Esophagus mucosa (tissue), 1 donor: ENCODE results near the gene ECE1. TPM values are rescaled to one million over a fixed set of nuclear protein-coding genes. Genes with fewer than 3 reads are reported as not detected.

Source experiments
- ATAC-seq: fragments of 200-7000 bp; cut with Tn5 transposase; one replicate; pipeline ENCODE4 v1.9.1; 2020
- total RNA-seq: library from RNA; stranded (reverse); gene quantifications from one replicate; pipeline ENCODE4 v1.2.4, GENCODE V29; 2023
- donor health status: DM: yes; HTN: yes; CAD: no.

Gene ECE1
- total RNA-seq, 1 donor from 2014 or later: 18.2 TPM

DNA sequence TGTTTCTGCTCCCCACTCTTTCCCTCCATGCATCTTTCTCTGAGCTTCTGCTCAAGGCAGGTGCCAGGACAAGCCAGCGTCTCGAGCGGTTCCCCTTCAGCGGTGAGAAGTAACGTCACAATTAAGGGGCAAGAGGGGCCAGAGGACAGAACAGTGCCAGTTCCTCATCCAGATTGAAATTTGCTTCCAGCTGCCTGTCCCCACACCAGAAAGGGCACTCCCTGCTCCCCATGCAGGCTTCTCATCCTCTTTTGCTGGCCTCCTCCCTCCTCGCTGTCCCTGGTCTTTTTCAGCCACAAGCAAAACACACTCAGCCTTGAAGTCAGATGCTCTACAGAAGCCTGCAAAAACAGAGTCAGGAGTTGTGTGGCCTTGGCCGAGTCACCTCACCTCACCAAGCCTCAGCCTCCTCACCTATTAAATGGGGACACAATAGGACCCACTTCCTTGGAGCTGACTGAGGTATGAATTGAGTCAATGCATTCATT lies 35.0 kb upstream of the ECE1 start:
- no peak for ATAC-seq

DNA sequence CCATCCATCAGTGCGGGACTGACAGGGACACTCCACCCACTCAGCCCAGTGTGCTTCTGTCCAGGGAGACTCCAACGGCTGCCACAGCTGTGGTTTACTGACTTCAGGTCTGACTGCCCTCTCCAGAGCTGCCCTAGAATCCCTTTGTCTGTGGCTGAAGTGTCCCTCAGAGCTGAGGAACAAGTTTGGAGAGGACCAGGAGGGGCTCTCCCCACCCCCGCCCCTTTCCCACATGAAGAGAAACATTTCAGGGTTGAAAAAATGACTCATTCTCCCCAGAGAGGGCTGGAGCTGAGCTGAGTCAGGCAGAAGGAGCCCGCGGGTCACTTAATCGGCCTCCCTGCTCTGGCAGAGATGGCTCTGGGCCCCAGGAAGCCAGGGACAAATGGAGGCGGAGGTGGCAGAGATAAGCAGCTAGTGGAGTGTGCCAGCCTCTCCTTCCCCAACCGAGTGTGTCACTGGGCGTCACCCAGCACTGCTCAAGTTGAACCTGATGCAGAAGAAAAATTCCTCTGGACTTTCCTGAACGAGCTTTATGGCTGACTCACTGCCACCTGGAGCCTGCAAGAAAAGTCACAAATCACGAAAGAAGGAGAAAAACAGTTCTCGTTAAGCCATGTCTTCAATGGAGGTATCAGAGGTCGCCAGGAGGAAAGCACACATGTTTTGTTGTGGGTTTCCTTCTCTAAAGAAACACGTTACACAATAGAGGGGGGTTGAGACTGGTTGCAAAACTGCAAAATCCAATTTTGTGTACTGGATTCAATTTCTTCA lies 34.3 kb upstream of the ECE1 start:
- peak; percentile 82 for ATAC-seq

DNA sequence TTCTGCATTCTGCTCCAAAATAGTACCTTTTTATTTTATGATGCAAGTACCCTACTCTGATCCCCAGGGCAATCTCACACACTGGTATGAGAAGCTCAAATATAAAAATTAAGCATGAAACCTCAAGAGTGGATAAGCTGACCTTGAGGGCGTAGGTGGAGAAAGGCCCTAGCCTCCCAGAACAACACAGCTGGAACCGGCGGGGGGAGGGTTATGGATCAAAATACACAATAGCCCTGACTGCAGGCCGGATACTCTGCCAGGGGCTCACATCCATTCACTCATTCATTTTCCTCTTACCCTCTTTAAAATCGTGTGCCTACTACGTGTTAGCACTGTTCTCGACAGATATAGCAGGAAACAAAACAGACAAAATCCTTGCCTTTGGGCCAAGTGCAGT lies 32.8 kb upstream of the ECE1 start:
- no peak for ATAC-seq

DNA sequence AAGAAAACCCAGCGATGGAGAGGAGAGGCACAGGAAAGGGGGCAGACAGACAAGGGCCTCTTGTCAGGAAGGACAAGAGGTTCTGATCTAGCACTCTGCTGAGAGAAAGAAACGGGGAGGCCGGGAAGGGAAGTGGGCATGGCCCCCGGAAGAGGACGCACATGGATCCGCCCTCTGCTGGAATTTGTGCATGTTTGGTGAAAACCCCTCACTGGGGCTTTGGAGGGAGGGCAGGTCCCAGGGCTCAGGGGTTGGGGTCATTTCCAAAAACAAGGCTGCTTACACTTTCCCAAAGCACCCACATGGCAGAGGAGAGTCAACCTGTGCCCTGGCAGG lies 32.4 kb upstream of the ECE1 start:
- no peak for ATAC-seq

DNA sequence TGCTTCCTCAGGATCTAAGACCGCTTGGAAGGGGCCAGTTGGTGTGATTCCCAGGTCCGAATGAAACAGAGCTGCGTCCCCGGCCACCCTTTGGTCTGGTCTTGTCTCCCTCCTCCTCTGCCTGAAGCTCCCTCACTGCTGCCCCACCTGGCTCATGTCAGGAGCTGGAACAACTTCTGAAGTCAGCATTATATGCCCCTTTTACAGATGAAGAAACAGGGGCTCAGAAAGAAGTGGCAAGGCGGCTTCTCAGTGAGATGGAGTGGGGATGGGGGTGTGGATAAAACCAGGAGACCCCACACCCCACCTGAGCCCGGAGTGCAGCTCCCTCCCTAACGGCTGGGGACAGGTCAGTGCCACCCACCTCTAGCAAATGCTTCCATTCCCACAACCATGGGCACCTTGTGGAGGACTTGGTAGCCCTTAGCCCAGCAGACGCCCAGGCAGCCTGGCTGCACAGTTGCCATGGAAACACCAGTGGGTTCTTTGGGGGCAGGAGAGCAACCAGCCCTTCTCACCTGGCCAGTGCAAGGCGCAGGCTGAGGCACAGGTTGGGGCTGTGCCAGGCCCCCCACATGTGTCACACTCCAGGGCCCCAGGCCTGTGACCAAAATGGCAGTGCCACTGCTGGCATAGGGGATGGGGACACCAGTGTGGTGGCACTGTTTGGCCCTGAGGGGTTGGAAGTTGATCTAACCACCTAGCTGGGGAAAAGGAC lies 31.9 kb upstream of the ECE1 start:
- ATAC-seq: no peak

DNA sequence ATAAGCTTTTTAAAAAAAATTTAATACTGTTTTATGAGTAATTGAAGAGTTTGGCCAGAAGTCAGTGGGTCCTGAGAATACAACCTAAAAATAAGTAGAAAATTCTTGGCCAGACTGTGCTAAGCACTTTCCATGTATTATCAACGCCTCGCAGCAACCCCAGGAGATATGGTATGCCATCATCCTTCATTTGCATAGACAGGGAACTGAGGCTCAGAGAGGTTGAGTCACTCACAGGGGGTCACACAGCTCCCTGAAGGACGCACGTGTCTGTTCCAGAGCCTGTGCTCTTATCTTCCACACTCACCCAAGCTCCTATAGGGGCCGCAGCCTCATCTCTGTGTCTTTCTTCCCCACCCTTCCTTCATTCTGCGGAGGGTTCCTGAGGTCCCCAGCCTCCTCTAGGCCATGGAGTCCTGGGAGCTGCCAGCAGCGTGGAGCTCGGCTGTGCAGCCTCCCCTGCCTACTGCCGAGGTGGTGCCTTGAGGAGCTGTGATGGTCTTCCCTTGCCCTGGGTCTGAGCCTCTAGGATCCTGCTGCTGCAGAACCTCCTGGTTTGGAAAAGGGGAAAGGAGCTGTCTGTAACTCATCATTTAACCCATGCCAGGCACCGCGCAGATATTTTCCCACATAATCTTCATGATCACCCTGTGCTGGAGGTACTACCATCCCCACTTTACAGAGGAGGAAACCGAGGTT lies 30.3 kb upstream of the ECE1 start:
- no peak for ATAC-seq

DNA sequence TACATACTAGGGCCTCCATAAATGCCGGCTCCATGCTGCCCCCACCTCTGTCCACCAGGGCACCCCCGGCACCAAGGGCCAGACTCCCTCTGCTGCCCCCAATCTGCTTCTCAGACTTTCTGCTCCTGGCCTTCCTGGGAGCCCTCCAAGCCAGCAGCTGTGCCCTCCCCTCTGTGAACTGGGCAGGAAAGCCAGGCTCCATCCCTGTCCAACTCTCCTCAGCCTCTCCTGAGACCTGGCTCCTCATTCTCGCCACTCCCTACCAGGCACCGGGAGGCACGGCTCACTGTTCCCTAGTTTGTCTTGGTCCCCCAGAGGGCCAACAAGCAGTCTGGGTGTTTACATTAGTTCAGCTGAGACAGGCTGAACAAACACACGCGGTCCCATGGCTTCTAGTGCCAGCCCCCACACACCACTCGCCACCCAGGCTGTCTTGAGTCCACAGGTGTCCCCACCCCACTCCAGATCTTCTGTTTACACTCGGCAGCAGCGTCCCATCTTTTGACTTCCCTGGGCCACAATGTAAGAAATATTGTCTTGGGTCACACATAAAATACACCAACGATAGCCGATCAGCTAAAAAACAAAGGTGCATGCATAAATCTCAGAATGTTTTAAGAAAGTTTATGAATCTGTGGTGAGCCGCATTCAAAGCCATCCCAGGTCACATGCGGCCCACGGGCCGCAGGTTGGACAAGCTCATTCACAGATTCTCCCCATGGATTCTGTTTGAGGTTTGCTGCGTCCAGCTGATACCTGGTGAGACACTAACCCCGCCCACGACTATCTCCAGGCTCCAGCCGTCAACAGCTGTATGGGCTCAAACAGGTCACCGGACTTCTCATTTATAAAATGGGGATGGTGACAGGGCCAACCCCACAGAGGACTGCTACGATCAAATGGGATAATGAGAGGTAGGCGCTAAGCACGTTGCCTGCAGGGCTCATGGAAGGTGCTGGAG lies 29.5 kb upstream of the ECE1 start:
- no peak for ATAC-seq

DNA sequence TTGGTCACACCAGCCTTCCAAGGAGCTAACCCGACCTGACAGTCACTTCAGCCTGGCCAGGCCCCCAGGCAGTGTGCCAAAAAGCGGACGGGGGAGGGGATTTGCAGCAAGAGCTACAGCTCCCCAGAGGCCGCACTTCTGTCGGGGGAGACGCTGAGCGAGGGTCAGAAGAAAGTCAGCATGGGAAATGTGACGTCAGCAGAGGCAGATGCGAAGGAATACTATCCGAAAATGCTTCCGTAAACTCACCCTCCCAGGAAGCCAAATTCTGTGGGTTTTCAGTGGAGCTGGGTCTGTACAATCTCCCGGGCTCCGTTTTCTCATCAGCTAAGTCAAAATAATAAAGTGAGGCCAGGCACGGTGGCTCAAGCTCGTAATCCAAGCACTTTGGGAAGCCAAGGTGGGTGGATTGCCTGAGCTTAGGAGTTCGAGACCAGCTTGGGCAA lies 28.5 kb upstream of the ECE1 start:
- no peak for ATAC-seq

DNA sequence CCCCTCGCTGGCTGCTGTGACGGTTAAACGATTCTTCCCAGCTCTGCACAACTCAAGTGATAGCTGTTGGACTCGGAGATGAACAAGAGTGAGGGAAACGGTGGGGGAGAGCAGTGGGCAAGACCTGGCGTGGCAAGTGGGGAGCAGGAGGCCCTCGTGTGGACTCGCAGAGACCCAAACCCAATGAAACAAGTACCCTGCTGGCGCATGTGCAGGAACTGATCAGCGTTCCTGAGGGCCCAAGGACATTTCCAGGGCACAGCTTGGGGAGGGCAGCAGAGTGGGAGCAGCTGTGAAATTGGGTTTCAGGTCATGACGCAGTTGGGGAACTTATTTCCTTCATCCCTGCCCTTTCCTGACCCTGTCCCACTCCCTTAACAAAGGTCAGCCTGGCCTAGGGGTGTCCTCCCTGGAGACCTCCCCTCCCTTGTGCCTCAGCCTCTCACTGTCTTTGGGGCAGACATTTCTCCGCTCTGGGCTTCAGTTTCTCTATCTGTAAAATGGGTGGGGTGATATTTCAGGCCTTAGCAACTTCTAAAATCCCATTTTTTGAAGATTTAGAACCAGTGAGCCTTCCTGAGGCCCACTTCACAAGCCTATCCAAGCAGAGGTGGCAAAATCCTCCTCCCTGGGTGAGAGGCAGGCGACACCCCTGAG lies 27.9 kb upstream of the ECE1 start:
- ATAC-seq: no peak

DNA sequence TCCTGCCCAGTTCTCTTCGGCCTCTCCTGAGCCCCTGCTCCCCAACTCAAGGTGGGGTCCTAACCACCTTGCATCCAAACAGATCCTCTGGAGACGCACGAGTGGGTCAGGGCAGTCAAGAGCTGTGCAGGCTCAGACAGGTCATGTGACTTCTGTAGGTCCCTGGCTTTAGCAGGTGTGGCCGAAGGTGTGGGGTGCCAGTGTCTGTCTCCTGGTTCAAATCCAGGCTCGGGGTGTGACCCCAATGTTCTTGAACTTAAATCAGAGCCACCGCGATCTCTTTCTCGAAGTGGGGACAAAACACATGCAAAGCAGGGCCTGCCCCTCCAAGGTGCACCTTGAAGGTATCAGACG lies 27.4 kb upstream of the ECE1 start:
- no peak for ATAC-seq

DNA sequence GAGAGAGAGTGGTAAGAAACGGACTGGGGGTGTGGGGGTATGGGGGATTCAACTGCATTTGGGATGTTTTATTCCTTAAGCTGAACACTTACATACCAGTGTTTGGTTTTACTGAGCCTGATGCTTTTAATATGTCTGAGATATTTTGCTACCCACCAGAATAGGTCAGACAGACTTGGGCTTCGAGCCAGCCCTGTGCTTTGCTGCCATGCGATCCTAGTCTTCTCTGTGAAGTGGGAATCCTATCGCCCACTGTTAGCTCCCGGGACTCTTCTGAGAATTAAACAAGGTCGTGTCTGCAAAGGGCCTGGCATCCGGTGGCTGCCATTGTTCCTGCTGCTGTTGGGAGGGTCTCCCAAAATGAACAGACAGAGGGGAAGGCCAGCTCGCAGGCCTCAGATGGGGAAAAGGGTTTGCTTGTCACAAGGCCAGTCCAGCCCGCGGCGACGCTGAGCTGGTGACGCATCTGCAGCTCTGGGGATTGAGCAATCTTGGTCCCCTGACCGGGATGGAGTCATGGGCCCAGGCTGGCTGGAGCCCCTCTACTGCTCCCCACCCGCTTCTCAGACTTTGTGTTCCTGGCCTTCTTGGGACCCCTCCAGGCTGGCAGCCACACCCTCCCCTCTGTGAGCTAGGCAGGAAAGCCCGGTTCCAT lies 26.9 kb upstream of the ECE1 start:
- ATAC-seq: no peak

DNA sequence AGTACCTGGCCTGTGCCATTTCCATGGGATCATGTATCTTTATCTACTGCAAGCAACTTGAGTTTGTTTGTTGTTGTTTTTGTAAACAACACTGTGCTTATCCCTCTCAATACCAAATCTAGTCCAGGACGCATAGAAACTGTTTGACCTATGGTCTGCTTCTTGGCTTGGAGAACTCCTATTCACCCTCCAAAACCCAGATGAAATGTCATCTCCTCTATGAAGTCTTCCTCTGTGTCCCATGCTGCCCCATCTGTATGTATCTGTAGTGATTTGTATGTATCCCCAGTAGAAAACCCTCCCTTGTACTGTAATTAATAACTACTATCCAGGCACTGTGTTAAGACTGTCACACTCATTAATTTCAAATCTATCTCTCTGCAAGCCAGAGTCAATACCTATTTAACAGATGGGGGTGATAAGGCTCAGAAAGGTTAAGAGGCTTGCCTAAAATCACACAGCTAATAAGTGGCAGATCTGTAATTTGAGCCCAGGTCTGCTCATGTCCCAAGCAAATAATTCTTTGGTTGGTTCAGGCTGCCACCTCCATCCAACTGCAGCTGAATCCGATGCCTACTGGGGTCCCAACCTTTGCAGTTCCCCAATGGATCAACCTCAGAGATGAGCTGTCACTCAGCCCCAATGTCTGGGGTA lies 24.6 kb upstream of the ECE1 start:
- no peak for ATAC-seq

DNA sequence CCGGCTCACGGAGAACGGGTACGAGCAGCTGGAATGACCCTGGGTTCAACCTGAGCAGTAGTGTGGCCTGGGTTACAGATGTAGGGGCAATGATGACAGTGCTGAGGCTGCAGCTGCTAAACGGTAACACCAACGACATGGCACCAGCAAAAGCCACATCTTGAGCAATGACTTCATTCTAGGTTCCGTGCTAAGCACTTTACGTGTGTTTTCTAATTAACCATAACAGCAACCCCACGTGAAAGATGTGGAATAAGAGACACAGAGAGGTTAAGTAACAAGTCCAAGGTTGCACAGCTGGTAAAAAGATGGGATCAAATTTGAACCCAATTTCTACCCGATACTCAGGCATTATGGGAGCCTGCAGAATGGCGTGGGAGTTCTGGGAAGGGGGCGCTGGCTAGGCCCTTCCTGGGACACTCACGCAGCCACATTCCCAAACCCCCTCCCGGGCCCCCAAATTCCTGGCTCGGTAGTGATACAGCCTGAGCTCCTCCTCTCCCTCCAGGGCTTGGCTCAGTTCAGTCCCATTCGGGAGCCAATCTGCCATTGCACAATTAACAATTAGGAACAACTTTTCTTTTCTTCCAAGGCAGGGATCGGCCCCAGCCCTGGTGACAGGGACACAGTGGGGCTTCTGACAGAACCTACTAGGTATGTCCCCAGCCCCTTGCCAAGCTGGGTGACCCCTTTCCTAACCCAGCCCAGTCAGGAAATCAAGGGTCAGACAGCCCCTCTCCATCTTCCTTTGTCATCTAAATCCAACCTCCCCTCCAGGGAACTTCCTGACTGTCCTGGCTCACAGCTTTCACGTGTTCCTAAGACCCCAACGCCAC lies 23.8 kb upstream of the ECE1 start:
- no peak for ATAC-seq

DNA sequence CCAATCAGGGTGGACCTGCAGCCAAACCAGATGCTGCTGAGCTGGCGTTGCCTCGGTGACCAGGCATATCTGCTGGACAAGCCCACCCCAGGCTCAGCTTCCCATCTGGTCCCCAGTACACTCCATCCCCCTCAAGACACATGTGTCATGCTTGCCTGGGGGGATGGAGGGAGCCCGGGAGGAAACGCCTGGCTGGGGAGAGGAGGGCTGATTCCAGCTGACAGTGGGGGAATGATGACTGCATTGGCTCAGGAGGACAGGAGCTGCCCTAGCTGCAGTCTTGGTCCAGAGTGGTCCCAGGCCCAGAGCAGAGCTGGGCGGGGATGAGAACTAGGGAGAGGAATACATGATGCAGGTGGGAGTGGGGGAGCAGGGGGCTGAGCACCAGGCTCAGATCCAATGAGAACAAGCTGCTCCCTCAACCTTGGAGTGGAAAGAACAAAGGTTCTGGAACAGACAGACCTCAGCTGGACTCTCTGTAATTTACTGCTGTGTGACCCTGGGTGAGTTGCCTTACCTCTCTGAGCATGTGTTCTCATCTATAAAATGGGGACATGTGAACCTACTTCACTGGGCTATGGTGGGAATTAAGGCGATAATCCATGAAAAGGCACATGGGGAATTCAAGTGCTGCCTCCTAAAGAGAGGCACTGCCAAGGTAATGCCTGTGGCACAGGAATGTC lies 23.1 kb upstream of the ECE1 start:
- ATAC-seq: no peak

DNA sequence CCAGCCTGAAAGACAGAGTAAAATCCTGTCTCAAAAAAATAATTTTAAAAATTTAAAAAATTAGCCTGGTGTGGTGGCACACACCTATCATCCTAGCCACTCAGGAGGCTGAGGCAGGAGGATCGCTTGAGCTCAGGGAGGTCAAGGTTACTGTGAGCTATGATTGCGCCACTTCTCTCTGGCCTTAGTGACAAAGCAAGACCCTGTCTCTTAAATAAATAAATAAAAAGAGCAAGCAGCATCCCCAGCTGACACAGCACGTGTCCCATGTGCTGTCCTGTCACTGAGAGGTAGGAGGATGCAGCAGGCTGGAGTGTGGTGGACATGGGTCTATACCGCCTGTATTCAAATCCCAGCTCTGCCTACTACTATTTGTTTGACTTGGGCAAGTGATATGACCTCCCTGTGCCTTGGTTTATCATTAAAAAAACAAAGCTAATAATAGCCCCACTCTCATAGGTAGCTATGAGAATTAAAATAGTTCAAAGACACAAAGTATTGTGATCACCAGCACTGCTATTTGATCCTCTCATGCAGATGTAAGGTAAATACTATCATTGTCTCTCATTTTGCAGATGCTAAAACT lies 22.2 kb upstream of the ECE1 start:
- ATAC-seq: no peak

DNA sequence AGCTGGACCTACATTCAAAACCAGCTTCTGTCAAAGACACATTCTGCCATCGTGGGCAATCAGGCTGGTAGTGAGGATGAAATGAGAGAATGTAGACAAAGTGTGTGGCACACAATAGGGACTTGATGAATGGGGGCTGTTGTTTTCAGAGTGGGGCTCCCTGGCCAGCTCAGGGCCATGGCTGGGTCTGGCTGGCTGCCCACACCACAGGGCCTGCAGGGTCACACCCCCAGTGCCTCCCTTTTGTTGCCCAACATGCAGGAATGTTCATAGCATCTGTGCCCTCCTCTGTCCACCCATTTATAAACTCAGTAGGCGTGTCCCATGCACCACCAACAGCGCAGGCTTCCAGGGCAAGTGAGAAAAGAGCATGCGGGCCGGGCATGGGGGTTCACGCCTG lies 20.8 kb upstream of the ECE1 start:
- no peak for ATAC-seq

DNA sequence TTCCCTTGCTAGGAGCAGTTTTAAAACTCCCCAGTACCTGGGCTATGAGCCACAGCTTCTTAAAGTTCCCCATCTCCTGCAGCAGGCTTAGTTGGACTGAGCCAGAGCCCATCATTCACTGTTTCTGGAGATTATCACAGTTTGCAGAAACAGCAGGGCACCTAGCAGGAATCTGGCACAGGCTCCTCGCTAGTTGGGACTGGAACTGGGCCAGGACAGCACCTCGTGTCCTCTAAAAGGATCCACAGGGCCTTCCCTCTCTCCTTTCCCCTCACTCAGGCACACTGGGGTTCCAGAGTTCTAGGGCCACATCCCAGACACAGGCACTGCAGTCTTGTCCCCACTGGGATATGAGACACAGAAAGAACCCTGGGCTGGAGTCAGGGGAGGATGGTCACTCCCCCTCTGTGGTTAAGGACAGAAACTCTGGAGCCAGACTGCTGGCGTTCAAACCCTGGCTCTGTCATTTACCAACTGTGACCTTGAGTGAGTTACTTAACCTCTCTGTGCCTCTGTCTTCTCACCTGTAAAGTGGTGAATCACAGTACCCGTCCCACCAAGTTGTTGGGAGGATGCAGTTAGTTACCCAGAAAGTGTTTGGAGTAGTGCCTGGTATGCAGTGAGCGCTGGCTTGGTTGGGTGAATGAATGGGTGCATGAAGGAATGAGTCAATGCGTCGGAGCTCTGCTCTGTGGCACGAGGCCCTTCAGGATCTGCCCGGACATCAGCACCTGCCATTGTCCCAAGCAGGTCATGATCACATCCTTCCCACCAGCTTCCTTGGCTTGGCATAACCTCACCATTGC lies 18.8 kb upstream of the ECE1 start:
- peak; percentile 74 for ATAC-seq

DNA sequence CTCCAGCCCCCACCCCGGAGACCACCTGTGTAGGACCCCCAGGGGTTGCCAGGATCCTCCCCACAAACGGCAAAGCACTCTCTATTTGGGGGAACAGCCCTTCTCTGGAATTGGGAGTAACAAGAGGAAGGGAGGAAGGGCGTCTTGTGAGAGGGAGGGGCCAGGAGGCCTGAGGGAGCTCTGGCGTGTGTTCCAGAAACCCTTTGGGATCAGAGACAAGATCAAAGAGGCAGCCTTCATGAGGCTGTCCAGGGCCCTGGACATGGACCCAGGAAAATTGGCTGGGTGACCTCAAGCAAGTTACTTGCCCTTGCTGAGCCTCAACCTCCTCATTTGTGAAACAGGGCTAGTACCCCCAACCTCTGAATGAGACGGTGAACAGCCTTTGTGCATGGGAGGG lies 18.1 kb upstream of the ECE1 start:
- no peak for ATAC-seq
